Astrocyte of the hippocampus (primary cell): ENCODE data around the gene DDX52.
"Not testable (repeated sequence)": the region's sequence is repeated elsewhere in the genome, so short reads cannot be mapped to it uniquely, and the experiment has no call there.

Source experiments
- DNase-seq: peaks from one replicate; pipeline ENCODE4 v3.0.0; 2011; ENCODE audit warnings: low read depth, low spot score

Gene DDX52

GRCh38 chr17:37643118-37643766, at the start of gene DDX52:
Gene DDX52, minus strand, starts transcription at chr17:37643446. Its CDS starts 26 bp downstream, at chr17:37643420.
- peak; percentile 96 for DNase-seq

DNA sequence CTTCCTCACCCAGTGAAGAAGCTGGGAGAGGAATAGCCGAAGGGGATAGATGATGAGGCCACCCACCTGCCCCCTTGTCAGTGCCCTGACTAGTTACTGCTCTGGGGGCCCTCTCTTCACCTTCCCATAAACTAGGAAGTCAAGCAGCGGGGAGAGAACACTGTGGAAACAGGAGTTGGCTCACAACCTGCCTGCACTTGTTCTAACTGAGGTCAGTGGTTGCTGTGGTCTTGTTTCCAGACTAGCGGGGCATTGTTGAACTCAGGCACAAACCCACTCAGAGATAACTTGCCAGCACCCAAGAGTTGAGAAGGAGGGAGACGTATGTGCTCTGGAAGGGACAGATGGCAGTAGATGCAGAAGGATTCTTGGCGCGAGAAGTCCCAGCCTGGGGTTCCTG, 48.6 kb upstream of the DDX52 start:
- DNase-seq, result no peak

- no peak for DNase-seq
Measured at GRCh38 chr17:37689317-37689716, 46.1 kb upstream of the DDX52 start.

DNA sequence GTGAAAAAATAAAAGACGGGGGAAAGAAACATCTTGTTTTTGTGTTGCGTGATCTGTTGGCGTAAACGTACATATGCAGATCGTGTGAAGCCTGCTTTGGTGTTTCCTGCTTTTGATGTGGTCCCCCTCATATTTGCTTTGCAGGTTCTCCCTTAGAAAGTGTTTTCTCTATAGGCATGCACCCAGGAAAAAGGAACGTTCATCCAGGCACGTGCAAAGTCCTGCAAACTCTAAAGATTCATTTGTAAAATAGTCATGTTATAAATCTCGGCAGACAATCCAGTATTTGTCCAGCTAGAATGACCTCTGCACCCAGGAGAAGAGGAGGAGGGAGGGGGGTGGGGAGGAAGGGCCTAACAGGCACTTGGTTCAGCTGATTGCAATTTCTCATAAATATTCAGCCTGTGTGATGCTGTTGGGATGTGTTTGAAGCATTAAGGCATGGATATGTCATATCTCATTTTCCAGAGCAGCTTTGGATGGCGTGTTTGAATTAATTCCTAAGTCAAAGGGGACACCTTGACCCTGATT, 40.3 kb upstream of the DDX52 start:
- DNase-seq, result no peak

GRCh38 chr17:37682007-37682406, 38.8 kb upstream of the DDX52 start:
- DNase-seq, result no peak

DNA sequence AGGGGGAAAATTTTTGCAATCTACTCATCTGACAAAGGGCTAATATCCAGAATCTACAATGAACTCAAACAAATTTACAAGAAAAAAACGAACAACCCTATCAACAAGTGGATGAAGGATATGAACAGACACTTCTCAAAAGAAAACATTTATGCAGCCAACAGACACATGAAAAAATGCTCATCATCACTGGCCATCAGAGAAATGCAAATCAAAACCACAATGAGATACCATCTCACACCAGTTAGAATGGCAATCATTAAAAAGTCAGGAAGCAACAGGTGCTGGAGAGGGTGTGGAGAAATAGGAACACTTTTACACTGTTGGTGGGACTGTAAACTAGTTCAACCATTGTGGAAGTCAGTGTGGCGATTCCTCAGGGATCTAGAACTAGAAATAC, 36.7 kb upstream of the DDX52 start:
- not testable (repeated sequence) for DNase-seq

GRCh38 chr17:37678036-37678435, 34.8 kb upstream of the DDX52 start:
- DNase-seq, result no peak

- DNase-seq, result no peak
Measured at GRCh38 chr17:37677021-37677420, 33.8 kb upstream of the DDX52 start.

DNA sequence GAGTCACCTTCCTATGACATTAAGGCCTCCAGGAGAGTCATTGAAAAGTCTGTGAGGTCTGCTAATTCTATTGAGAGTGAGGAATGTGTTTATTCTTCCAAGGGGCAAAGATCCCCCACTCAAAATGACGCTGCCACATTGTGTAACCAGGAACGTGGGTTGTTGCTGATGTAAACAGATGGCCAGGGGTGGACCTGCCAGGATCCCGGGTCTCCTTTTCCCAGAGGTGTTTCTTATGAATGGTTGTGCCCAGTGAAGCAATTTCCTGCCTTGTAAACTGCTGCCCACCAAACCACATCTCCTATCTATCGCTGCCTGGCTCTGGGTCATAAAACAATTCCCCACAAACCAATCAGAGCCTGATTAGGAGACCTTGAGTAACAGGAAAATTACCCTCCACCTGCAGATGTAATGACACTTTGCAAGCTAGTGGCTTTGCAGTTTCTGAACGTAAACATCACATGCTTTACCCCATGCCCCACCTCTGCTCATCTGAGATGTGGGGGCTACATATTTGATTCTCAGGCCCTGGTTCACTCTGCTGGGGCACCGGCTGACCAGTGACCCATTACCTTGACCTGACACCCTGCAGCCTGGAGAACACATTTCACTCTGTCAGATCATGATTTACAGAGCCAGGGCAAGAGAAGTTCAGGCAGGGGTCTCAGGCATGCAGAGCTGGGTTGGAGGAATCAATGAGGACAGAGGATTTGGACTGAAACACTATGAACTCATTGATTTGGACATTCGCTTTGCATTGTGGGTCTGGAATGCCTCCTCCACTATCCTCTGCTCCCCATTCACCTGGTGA, 33.1 kb upstream of the DDX52 start:
- DNase-seq, result peak; percentile 8

DNA sequence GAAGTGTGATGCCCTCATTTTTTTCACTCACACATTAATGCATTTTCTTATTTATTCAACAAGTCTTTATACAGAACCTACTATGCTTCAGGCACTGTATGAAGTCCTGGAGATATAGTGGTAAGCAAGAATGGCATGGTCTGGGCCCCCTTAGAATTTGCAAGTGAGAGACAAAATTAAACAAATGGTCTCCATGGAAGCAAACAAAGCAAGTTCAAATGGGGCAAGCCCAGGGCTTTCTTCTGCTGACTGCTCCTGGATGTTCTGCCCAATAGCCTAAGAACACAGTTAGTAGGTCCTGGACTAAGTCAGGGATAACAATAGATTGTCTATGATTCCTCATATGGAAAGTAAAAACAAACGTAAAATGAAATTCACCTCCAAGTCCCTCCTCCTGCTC, 31.3 kb upstream of the DDX52 start:
- no peak for DNase-seq

DNA sequence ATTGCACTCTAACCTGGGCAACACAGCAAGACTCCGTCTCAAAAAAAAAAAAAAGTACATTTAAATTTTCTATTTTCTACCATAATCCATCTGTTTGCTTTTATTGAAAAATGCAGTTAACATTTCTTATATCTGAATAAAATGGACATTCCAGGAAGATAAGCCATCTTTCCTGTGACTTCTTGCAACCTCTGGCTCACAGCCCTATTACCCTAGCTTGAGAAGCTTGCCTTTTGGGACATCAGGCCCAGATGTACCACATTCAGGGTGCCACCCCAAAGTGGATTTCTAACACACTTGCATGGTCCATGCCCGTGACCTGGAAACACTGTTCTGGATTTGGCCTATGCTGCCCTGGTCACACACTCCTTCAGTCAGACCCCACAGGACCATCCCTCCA, 30.1 kb upstream of the DDX52 start:
- no peak for DNase-seq

GRCh38 chr17:37672548-37673078, 29.4 kb upstream of the DDX52 start:
- DNase-seq, result no peak

DNA sequence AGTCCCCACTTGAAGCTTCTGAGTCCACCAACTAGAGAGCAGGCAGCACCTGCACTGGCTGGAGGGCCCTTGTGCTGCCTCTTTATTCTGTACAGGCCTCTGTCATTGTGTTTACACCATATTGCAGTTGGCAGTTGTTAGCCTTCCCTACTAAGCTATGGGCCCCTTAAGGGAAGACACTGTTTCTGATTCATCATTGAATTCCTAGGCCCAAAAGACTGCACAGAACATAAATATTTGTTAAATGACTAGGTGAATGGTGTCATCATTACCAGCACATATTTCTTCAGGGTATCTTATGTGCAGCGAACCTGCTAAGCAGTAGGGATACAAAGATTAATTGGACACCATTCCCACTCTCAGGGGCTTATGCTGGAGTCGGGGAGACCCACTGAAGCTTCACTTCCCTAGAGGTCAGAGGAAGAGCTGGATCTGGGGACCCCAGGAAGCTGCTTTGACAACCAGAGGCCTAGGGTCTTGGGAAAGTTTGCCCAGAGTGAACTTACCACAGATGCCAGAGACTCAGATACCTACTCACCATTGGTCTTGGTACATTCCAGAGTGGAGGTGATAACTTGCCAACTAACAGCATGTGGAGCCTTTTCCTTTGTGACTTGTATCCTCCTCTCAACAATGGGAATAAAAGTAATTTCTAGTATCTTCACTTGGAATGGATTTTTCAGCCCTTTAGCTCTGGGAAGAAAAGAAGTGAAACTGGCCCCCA, 28.7 kb upstream of the DDX52 start:
- peak; percentile 43 for DNase-seq

GRCh38 chr17:37671028-37671823, 28.0 kb upstream of the DDX52 start:
- DNase-seq, result no peak

GRCh38 chr17:37667039-37667438, 23.8 kb upstream of the DDX52 start:
- DNase-seq, result no peak

DNA sequence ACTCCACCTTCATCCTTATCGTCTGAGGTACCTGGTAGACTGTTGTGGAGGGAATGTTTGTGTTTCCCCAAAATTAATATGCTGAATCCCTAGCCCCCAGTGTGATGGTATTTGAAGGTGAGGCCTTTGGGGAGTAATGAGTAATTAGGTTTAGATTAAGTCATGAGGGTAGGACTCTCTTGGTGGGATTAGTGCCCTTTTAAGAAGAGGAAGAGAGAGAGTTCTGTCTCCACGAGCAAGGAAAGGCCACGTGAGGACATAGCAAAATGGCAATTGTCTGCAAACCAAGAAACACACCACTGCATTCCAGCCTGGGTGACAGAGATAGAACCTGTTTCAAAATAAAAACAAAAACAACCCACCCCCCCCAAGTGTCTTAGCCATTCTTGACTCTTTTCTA, 21.0 kb upstream of the DDX52 start:
- no peak for DNase-seq

- DNase-seq, result no peak
Measured at GRCh38 chr17:37662353-37662752, 19.1 kb upstream of the DDX52 start.

- DNase-seq, result no peak
Measured at GRCh38 chr17:37661400-37662014, 18.3 kb upstream of the DDX52 start.

GRCh38 chr17:37659925-37660324, 16.7 kb upstream of the DDX52 start:
- DNase-seq, result no peak

DNA sequence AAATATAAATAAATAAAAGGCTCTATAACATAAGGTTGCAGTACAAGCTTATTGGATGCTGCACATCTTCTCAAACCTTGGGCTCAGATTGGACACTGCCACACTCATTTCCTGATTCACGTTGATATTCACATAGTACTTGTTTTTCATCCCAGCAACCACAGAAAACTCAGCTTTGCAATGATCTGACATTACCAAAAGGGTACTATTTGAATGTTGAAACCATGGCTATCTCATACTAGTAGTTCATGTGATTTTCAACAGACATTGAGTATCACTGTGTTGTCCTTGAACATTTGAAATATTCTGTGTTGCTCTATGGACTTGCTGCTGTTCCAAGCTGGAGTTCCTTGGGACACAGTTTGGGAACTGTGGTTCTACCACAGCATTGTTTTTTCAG, 14.0 kb upstream of the DDX52 start:
- no peak for DNase-seq

- no peak for DNase-seq
Measured at GRCh38 chr17:37651849-37652248, 8.6 kb upstream of the DDX52 start.
